GM23338 (cell line): ENCODE results near the gene PAGE4. TPM values are rescaled to one million over a fixed set of nuclear protein-coding genes. Genes with fewer than 3 reads are reported as not detected.
A peak's percentile ranks its signal among the peaks of the same experiment; 100 is the strongest.

ENCODE experiments used
- ATAC-seq: fragments of 200-7000 bp; cut with Tn5 transposase; 3 replicates; pipeline ENCODE4 v1.9.1; 2020
- DNase-seq: peaks from one replicate; pipeline ENCODE4 v3.0.0-alpha.2; 2015; ENCODE audit warnings: low spot score
- H2AFZ ChIP-seq: fragments of 200-600 bp; sonication (generic); 2 replicates; pipeline ENCODE4 v1.8.0; 2016; ENCODE audit warnings: antibody characterized with exemption, mild to moderate bottlenecking, moderate library complexity
- H3F3A ChIP-seq: fragments of 200-600 bp; sonication (generic); replicated peaks from 2 replicates; pipeline ENCODE4 v1.8.0; 2017; ENCODE audit warnings: antibody characterized with exemption, mixed run types, low read depth
- H3K27ac ChIP-seq: fragments of 200-600 bp; sonication (generic); 2 replicates; pipeline ENCODE4 v1.6.1; 2016; ENCODE audit warnings: low read depth
- H3K27me3 ChIP-seq: fragments of 200-600 bp; sonication (generic); 2 replicates; pipeline ENCODE4 v1.8.0; 2016; ENCODE audit warnings: mild to moderate bottlenecking, mixed run types, moderate library complexity; ENCODE audit not compliant: insufficient read depth
- H3K36me3 ChIP-seq: fragments of 200-600 bp; sonication (generic); 2 replicates; pipeline ENCODE4 v1.8.0; 2016; ENCODE audit warnings: mild to moderate bottlenecking; ENCODE audit not compliant: insufficient read depth
- H3K4me1 ChIP-seq: fragments of 200-600 bp; sonication (generic); 2 replicates; pipeline ENCODE4 v1.8.0; 2016; ENCODE audit warnings: mild to moderate bottlenecking, moderate library complexity; ENCODE audit not compliant: insufficient read depth
- H3K4me2 ChIP-seq: fragments of 200-600 bp; sonication (generic); 2 replicates; pipeline ENCODE4 v1.7.1; 2017; ENCODE audit warnings: mixed run types
- H3K4me3 ChIP-seq: fragments of 200-600 bp; sonication (generic); 2 replicates; pipeline ENCODE4 v1.6.1; 2016; ENCODE audit warnings: mixed run types
- H3K79me2 ChIP-seq: fragments of 200-600 bp; sonication (generic); replicated peaks from 2 replicates; pipeline ENCODE4 v1.8.0; 2017; ENCODE audit warnings: mild to moderate bottlenecking; ENCODE audit not compliant: insufficient read depth
- H3K9me2 ChIP-seq: fragments of 200-600 bp; sonication (generic); 2 replicates; pipeline ENCODE4 v1.8.0; 2017; ENCODE audit not compliant: insufficient read depth
- H4K20me1 ChIP-seq: fragments of 200-600 bp; sonication (generic); replicated peaks from 2 replicates; pipeline ENCODE4 v1.8.0; 2017; ENCODE audit warnings: mild to moderate bottlenecking; ENCODE audit not compliant: insufficient read depth
- H3K27ac Mint-ChIP-seq: 2 replicates; pipeline ENCODE4 v1.8.0; 2020; ENCODE audit warnings: inconsistent platforms, mild to moderate bottlenecking, moderate library complexity, mixed read lengths
- H3K27me3 Mint-ChIP-seq: 3 replicates; pipeline ENCODE4 v1.8.0; 2022; ENCODE audit warnings: low read depth, mild to moderate bottlenecking, moderate library complexity, mixed read lengths, inconsistent platforms; ENCODE audit not compliant: insufficient read depth, poor library complexity
- H3K36me3 Mint-ChIP-seq: 3 replicates; pipeline ENCODE4 v1.8.0; 2021; ENCODE audit warnings: low read depth, mild to moderate bottlenecking, inconsistent platforms, moderate library complexity, mixed read lengths
- H3K4me1 Mint-ChIP-seq: 3 replicates; pipeline ENCODE4 v1.8.0; 2020; ENCODE audit warnings: mild to moderate bottlenecking, inconsistent platforms, mixed read lengths
- H3K4me3 Mint-ChIP-seq: 3 replicates; pipeline ENCODE4 v1.8.0; 2021; ENCODE audit warnings: moderate library complexity, mild to moderate bottlenecking, inconsistent platforms, mixed read lengths
- H3K9me3 Mint-ChIP-seq: 3 replicates; pipeline ENCODE4 v1.8.0; 2020; ENCODE audit warnings: moderate library complexity, mild to moderate bottlenecking, inconsistent platforms, mixed read lengths
- CREB1 ChIP-seq: fragments of 250-450 bp; sonication (Bioruptor Pico); IDR thresholded peaks from 2 replicates; pipeline ENCODE4 v1.5.0; 2020; ENCODE audit warnings: low read depth, mild to moderate bottlenecking, moderate library complexity
- EZH2 ChIP-seq: fragments of 200-600 bp; sonication (generic); IDR thresholded peaks from one replicate; pipeline ENCODE4 v1.8.0; 2017; ENCODE audit warnings: antibody characterized with exemption, mild to moderate bottlenecking, low read depth; ENCODE audit not compliant: unreplicated experiment
- EZH2phosphoT487 ChIP-seq: fragments of 200-600 bp; sonication (generic); IDR thresholded peaks from one replicate; pipeline ENCODE4 v1.8.1; 2018; ENCODE audit warnings: antibody characterized with exemption; ENCODE audit not compliant: unreplicated experiment
- JUNB ChIP-seq: IDR thresholded peaks from one replicate; pipeline ENCODE4 v1.6.1; 2016; ENCODE audit warnings: antibody characterized with exemption; ENCODE audit not compliant: unreplicated experiment
- NANOG ChIP-seq: IDR thresholded peaks from 2 replicates; pipeline ENCODE4 v1.6.1; 2016; ENCODE audit warnings: antibody characterized with exemption, borderline replicate concordance
- POLR2AphosphoS5 ChIP-seq: IDR thresholded peaks from 2 replicates; pipeline ENCODE4 v1.6.1; 2016; ENCODE audit warnings: antibody characterized with exemption, low read depth
- STAT1 ChIP-seq: IDR thresholded peaks from one replicate; pipeline ENCODE4 v1.6.1; 2016; ENCODE audit warnings: antibody characterized with exemption; ENCODE audit not compliant: unreplicated experiment
- ZNF114 ChIP-seq: fragments of 250-450 bp; sonication (Bioruptor Pico); IDR thresholded peaks from 2 replicates; pipeline ENCODE4 v1.5.0; 2020; ENCODE audit warnings: mild to moderate bottlenecking, moderate library complexity
- ZNF331 ChIP-seq: fragments of 250-450 bp; sonication (Bioruptor Pico); IDR thresholded peaks from 2 replicates; pipeline ENCODE4 v1.5.0; 2020; ENCODE audit warnings: low read depth, mild to moderate bottlenecking, moderate library complexity
- polyA plus RNA-seq: library from polyadenylated mRNA; unstranded; fragments of >200 nt; fragmentation: Nextera tagmentation; extraction: Ambion mirVana; gene quantifications from 2 replicates; pipeline ENCODE4 v1.2.1, GENCODE V29; 2016
- total RNA-seq: library from RNA; depleted of rRNA; stranded (reverse); fragments of >200 nt; shearing (Covaris generic); gene quantifications from 2 replicates; pipeline ENCODE4 v1.2.3, GENCODE V29; 2014
- TF ChIP-seq, protein P1 (sequence below), 2 experiments: fragments of 200-600 bp in 1 of 2; sonication (generic) in 1 of 2; conservative IDR thresholded peaks; 2 replicates each; pipeline versions ENCODE4 v1.5.1 to v1.6.1; 2016 to 2017; ENCODE audit warnings: antibody characterized with exemption in 2 of 2, low read depth in 2 of 2, mild to moderate bottlenecking in 2 of 2, moderate library complexity in 1 of 2
- TF ChIP-seq, protein P2 (sequence below): IDR thresholded peaks from 2 replicates; pipeline ENCODE4 v1.6.1; 2016; ENCODE audit warnings: antibody characterized with exemption
- TF ChIP-seq, protein P3 (sequence below): IDR thresholded peaks from one replicate; pipeline ENCODE4 v1.6.1; 2018; ENCODE audit warnings: antibody characterized with exemption; ENCODE audit not compliant: unreplicated experiment

PAGE4 gene
- total and polyA plus RNA-seq, 2 experiments from 2014 or later, result 1.6 TPM; not detected in 1

DNA sequence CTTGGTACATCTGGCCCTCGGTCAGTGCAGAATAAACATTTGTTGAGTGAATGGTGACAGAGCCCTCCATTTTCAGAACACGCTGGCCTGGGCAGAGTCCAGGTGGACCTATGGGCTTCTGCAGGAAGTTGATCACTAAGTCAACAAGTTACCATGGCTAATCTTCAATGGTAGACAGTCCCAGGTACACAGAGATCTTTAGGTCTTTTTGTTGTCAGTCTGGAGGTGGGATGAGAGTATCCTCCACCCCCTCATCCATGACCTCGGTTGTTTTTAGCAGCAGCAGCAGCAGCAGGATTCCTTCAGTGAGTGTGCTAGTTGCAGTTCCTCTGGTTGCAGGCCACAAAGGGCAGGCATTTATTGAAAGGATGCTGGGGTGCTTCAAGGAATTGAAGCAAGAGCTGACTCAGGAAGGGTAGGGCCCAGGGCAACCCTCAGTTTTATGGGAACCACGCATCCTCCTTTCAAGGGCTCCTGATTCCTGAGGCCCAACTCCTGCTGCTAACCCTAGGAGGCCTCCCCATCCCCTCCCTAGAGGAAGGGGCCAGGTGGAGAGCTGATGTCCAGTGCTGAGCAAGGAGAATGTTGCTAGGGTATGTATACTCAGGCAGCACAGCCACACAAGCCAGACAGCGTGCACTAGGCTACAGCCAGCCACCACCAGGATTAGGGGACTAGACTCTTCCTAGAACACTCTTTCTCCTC is 48.4 kb downstream of the PAGE4 start:
- peaks cover 2% of the 10 kb centered on the region for H3K27me3 Mint-ChIP-seq
- no peak for ATAC-seq

DNA sequence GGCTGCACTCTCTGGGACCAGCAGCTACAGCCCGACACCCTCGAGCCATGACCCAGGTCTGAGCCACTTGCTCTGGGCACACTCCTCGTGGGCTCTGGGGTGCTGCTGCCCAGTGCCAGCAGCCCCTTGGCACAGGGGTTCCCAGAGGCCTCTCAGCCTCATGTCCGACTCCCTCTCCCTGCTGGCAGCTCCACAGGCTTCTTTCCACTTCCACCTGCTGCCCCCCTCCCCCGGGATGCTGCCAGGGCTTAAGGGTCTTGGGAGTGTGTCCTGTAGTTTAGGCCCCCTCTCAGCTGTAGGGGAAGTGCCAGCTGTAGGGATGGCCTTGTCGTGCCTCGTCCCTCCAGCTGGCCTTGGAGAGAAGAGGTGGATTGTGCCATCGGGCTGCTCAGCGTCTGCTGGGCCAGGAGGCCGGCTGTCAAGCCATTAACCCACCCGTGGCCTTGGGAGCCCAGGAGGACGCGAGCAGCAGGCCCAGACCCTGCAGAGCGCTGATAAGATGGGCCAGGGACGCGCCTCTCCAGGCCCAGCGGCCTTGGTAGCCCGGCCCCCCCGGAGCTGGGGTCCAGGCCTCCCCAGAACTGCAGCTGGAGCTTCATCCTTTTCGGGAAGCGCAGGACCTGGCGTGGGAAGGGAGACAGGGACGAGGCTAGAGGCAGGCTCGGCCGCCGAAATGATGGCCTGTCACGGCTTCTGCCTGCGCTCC is 49.2 kb downstream of the PAGE4 start:
- peak overlapping the region; percentile 81 for H3K4me3 Mint-ChIP-seq
- H3K4me1 Mint-ChIP-seq, result peaks cover 10% of the 10 kb centered on the region; the same call in 2 of the 3 replicates
- Histone ChIP-seq H3F3A (no peaks in the 10 kb centered on the region), H3K4me2 (peak overlapping the region; percentile 78), H3K4me1 (no peaks in the 10 kb centered on the region; the same call in 1 of the 2 replicates), H3K4me3 (peak overlapping the region; percentile 71), H3K27me3 (0 out of 2 replicates have a peak, but pooled peaks cover 2% of the 10 kb centered on the region), H3K9me2 (no peaks in the 10 kb centered on the region), H2AFZ (peak overlapping the region; percentile 96; the same call in 1 of the 2 replicates), H4K20me1 (no peaks in the 10 kb centered on the region), H3K27ac (no peak overlapping the region), H3K36me3 (no peaks in the 10 kb centered on the region), H3K79me2 (no peaks in the 10 kb centered on the region)
- peaks cover 4% of the 10 kb centered on the region; the same call in 1 of the 3 replicates for H3K36me3 Mint-ChIP-seq
- DNase-seq (no peak), ATAC-seq (peak; percentile 7)
- peaks cover 2% of the 10 kb centered on the region for H3K27me3 Mint-ChIP-seq
- H3K9me3 Mint-ChIP-seq, result no peaks in the 10 kb centered on the region
- H3K27ac Mint-ChIP-seq, result no peak overlapping the region
- TF ChIP-seq, protein P1, sequence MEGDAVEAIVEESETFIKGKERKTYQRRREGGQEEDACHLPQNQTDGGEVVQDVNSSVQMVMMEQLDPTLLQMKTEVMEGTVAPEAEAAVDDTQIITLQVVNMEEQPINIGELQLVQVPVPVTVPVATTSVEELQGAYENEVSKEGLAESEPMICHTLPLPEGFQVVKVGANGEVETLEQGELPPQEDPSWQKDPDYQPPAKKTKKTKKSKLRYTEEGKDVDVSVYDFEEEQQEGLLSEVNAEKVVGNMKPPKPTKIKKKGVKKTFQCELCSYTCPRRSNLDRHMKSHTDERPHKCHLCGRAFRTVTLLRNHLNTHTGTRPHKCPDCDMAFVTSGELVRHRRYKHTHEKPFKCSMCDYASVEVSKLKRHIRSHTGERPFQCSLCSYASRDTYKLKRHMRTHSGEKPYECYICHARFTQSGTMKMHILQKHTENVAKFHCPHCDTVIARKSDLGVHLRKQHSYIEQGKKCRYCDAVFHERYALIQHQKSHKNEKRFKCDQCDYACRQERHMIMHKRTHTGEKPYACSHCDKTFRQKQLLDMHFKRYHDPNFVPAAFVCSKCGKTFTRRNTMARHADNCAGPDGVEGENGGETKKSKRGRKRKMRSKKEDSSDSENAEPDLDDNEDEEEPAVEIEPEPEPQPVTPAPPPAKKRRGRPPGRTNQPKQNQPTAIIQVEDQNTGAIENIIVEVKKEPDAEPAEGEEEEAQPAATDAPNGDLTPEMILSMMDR (conservative IDR thresholded peaks at IDR 0.05; ENCODE audit: low read depth in 2 of 2), result no peak
- TF ChIP-seq EZH2 (no peak), STAT1 (no peak), JUNB (no peak), ZNF331 (no peak), EZH2phosphoT487 (no peak), ZNF114 (no peak), POLR2AphosphoS5 (no peak), CREB1 (no peak), NANOG (no peak)
- TF ChIP-seq, protein P2, sequence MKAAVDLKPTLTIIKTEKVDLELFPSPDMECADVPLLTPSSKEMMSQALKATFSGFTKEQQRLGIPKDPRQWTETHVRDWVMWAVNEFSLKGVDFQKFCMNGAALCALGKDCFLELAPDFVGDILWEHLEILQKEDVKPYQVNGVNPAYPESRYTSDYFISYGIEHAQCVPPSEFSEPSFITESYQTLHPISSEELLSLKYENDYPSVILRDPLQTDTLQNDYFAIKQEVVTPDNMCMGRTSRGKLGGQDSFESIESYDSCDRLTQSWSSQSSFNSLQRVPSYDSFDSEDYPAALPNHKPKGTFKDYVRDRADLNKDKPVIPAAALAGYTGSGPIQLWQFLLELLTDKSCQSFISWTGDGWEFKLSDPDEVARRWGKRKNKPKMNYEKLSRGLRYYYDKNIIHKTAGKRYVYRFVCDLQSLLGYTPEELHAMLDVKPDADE, result no peak
- TF ChIP-seq, protein P3, sequence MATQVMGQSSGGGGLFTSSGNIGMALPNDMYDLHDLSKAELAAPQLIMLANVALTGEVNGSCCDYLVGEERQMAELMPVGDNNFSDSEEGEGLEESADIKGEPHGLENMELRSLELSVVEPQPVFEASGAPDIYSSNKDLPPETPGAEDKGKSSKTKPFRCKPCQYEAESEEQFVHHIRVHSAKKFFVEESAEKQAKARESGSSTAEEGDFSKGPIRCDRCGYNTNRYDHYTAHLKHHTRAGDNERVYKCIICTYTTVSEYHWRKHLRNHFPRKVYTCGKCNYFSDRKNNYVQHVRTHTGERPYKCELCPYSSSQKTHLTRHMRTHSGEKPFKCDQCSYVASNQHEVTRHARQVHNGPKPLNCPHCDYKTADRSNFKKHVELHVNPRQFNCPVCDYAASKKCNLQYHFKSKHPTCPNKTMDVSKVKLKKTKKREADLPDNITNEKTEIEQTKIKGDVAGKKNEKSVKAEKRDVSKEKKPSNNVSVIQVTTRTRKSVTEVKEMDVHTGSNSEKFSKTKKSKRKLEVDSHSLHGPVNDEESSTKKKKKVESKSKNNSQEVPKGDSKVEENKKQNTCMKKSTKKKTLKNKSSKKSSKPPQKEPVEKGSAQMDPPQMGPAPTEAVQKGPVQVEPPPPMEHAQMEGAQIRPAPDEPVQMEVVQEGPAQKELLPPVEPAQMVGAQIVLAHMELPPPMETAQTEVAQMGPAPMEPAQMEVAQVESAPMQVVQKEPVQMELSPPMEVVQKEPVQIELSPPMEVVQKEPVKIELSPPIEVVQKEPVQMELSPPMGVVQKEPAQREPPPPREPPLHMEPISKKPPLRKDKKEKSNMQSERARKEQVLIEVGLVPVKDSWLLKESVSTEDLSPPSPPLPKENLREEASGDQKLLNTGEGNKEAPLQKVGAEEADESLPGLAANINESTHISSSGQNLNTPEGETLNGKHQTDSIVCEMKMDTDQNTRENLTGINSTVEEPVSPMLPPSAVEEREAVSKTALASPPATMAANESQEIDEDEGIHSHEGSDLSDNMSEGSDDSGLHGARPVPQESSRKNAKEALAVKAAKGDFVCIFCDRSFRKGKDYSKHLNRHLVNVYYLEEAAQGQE, result no peak

More for the DNA sequence above, 48.4 kb downstream of the PAGE4 start:
- Histone ChIP-seq H3K27ac (no peak overlapping the region), H3K4me3 (no peak overlapping the region), H3K79me2 (no peaks in the 10 kb centered on the region), H3K4me2 (no peak overlapping the region), H3K4me1 (no peaks in the 10 kb centered on the region; the same call in 1 of the 2 replicates), H3K27me3 (0 out of 2 replicates have a peak, but pooled peaks cover 2% of the 10 kb centered on the region), H3K36me3 (no peaks in the 10 kb centered on the region), H4K20me1 (no peaks in the 10 kb centered on the region), H3K9me2 (no peaks in the 10 kb centered on the region), H2AFZ (no peak overlapping the region), H3F3A (no peaks in the 10 kb centered on the region)
- Mint-ChIP-seq H3K4me1 (peaks cover 10% of the 10 kb centered on the region; the same call in 2 of the 3 replicates), H3K4me3 (no peak overlapping the region), H3K9me3 (no peaks in the 10 kb centered on the region), H3K36me3 (peaks cover 4% of the 10 kb centered on the region; the same call in 1 of the 3 replicates), H3K27ac (no peak overlapping the region)
- TF ChIP-seq, protein P2, result no peak
- DNase-seq, result no peak
